VCaP (cell line): ENCODE measurements around the gene BBIP1.
A peak's percentile ranks its signal among the peaks of the same experiment; 100 is the strongest.

Source experiments
- H3K27ac ChIP-seq: fragments of 450-650 bp; 2 replicates; pipeline ENCODE4 v1.5.1; 2017
- CTCF ChIP-seq: fragments of 450-650 bp; conservative IDR thresholded peaks from 2 replicates; pipeline ENCODE4 v1.5.1; 2017; ENCODE audit warnings: mild to moderate bottlenecking, moderate library complexity

Gene BBIP1

GRCh38 chr10:110881247-110881646 is 37.7 kb downstream of the BBIP1 start:
- TF ChIP-seq CTCF: no peak
- H3K27ac ChIP-seq: no peak overlapping the region

- no peak for TF ChIP-seq CTCF
- no peak overlapping the region for H3K27ac ChIP-seq
These were observed 39.0 kb downstream of the BBIP1 start for GRCh38 chr10:110880012-110880411.

- H3K27ac ChIP-seq: no peak overlapping the region
- TF ChIP-seq CTCF: no peak
These were observed 42.2 kb downstream of the BBIP1 start for GRCh38 chr10:110876788-110877187.

- peak overlapping the region; percentile 96; the same call in 1 of the 2 replicates for H3K27ac ChIP-seq
- TF ChIP-seq CTCF: no peak
These were observed 43.0 kb downstream of the BBIP1 start for GRCh38 chr10:110876000-110876399.

- no peak for TF ChIP-seq CTCF
- peak overlapping the region; percentile 96 for H3K27ac ChIP-seq
These were observed 45.0 kb downstream of the BBIP1 start for GRCh38 chr10:110873951-110874350.

- peak overlapping the region; percentile 96 for H3K27ac ChIP-seq
- TF ChIP-seq CTCF: no peak
These were observed 45.7 kb downstream of the BBIP1 start for GRCh38 chr10:110872984-110873923.

- peak overlapping the region; percentile 96 for H3K27ac ChIP-seq
- TF ChIP-seq CTCF: no peak
These were observed 46.6 kb downstream of the BBIP1 start for GRCh38 chr10:110872145-110872983.
